ENCODE results near the gene FOXP1. TPM values are rescaled to one million over a fixed set of nuclear protein-coding genes. Genes with fewer than 3 reads are reported as not detected.

FOXP1 gene
- total RNA-seq, 1 donor from 2014 or later, result 71.3 TPM

DNA sequence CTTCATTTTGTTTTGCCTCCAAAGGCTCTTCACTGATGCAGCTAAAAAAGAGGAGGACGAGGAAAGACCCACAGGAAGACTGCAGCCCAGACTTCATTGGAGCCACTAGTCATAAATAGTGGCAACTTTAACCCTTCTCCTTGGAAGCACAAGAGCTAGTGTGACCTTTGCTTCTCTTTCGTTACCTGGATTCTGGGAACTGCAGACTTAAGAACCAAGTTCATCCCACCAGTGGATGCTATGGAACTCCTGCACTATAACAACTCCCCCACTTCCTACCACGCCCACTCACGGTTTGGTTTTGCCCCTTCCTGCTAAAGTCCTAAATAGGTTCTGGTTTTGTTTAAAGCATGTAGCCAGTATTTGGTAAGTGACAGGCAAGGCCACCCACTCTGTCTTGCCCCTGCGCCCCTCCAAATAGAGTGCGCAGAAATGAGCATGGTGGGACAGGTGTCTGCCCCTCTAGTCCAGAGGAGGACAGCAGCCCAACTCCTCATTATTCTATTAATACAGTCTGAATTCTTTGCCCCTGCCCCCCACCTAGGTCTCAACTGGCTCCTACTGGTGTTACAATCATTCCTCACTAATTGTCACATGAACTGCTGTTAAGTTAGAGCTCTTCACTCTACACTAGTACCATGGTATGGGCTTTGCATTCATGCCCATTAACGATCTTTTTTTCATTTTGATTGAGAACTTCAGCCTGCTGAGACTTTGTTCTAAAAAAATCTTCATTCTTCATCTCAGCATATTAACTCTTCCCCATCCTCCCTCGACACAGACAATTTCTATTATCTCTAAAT is 504.6 kb downstream of the FOXP1 start:
- H3K4me3 Mint-ChIP-seq (ENCODE audit: unreplicated experiment), result no peak overlapping the region

DNA sequence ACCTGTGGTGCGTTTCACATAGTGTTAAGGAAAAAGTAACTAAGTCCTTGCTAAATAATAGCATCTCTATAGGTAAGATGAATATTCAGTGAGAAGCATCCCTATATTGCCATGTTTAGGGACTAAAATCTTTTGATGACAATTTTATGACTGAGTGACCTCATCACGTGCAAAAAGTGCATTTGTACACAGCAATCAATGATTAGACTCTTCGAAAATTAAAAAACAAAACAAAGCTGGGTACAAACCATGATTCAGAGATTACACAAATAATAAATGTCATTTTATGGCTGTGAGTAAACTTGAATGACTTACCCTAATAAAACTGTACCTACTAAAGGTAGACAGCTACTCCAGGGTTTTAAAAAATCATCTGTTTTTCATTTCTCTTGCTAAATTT is 505.3 kb downstream of the FOXP1 start:
- H3K4me3 Mint-ChIP-seq (ENCODE audit: unreplicated experiment), result no peak overlapping the region
- H3K36me3 Mint-ChIP-seq (ENCODE audit: low read depth, unreplicated experiment), result peaks cover 4% of the 10 kb centered on the region
- H3K9me3 Mint-ChIP-seq (ENCODE audit: unreplicated experiment), result no peaks in the 10 kb centered on the region
- H3K27ac Mint-ChIP-seq (ENCODE audit: unreplicated experiment), result no peak overlapping the region
- H3K4me1 Mint-ChIP-seq (ENCODE audit: unreplicated experiment), result peaks cover 10% of the 10 kb centered on the region
- no peak for DNase-seq (ENCODE audit: low spot score)
- TF ChIP-seq, protein P1, sequence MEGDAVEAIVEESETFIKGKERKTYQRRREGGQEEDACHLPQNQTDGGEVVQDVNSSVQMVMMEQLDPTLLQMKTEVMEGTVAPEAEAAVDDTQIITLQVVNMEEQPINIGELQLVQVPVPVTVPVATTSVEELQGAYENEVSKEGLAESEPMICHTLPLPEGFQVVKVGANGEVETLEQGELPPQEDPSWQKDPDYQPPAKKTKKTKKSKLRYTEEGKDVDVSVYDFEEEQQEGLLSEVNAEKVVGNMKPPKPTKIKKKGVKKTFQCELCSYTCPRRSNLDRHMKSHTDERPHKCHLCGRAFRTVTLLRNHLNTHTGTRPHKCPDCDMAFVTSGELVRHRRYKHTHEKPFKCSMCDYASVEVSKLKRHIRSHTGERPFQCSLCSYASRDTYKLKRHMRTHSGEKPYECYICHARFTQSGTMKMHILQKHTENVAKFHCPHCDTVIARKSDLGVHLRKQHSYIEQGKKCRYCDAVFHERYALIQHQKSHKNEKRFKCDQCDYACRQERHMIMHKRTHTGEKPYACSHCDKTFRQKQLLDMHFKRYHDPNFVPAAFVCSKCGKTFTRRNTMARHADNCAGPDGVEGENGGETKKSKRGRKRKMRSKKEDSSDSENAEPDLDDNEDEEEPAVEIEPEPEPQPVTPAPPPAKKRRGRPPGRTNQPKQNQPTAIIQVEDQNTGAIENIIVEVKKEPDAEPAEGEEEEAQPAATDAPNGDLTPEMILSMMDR (IDR thresholded peaks at IDR 0.05; ENCODE audit: unreplicated experiment), result no peak
- H3K27me3 Mint-ChIP-seq (ENCODE audit: unreplicated experiment), result peaks cover 2% of the 10 kb centered on the region

More for the DNA sequence above, 504.6 kb downstream of the FOXP1 start:
- no peak overlapping the region for H3K27ac Mint-ChIP-seq (ENCODE audit: unreplicated experiment)
- H3K4me1 Mint-ChIP-seq (ENCODE audit: unreplicated experiment), result peaks cover 3% of the 10 kb centered on the region
- no peak for DNase-seq (ENCODE audit: low spot score)
- TF ChIP-seq, protein P1 (IDR thresholded peaks at IDR 0.05; ENCODE audit: unreplicated experiment), result no peak
- H3K27me3 Mint-ChIP-seq (ENCODE audit: unreplicated experiment), result peaks cover 1% of the 10 kb centered on the region
- H3K9me3 Mint-ChIP-seq (ENCODE audit: unreplicated experiment), result no peaks in the 10 kb centered on the region
- peaks cover under 1% of the 10 kb centered on the region for H3K36me3 Mint-ChIP-seq (ENCODE audit: low read depth, unreplicated experiment)

DNA sequence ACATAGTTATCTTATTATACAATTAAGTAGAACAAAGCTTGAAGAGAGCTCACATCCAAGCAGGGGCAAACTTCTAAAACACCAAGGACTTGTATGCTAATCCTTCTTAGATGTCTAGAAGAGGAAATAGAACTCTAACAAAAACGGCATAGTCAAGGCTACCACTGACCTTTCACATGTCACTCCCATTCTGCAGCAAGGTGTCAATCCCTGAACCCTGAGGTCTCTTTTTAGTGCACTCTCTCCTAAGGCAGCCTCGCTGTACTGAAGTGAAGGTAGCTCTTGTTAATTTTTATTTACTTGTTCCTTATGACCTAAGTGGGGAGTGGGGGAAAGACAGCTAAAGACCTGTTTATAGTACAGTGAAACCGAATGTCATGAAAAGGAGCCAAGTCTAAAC is 506.5 kb downstream of the FOXP1 start:
- H3K27ac Mint-ChIP-seq (ENCODE audit: unreplicated experiment), result no peak overlapping the region
- TF ChIP-seq, protein P1 (IDR thresholded peaks at IDR 0.05; ENCODE audit: unreplicated experiment), result no peak
- DNase-seq (ENCODE audit: low spot score), result no peak
- peaks cover 4% of the 10 kb centered on the region for H3K36me3 Mint-ChIP-seq (ENCODE audit: low read depth, unreplicated experiment)
- H3K27me3 Mint-ChIP-seq (ENCODE audit: unreplicated experiment), result peaks cover 3% of the 10 kb centered on the region
- H3K4me1 Mint-ChIP-seq (ENCODE audit: unreplicated experiment), result peaks cover 19% of the 10 kb centered on the region
- no peak overlapping the region for H3K4me3 Mint-ChIP-seq (ENCODE audit: unreplicated experiment)
- no peaks in the 10 kb centered on the region for H3K9me3 Mint-ChIP-seq (ENCODE audit: unreplicated experiment)

GRCh38 chr3:71076361-71077002 is 507.0 kb downstream of the FOXP1 start:
- no peak overlapping the region for H3K27ac Mint-ChIP-seq (ENCODE audit: unreplicated experiment)
- H3K9me3 Mint-ChIP-seq (ENCODE audit: unreplicated experiment), result no peaks in the 10 kb centered on the region
- no peak overlapping the region for H3K4me3 Mint-ChIP-seq (ENCODE audit: unreplicated experiment)
- TF ChIP-seq, protein P1 (IDR thresholded peaks at IDR 0.05; ENCODE audit: unreplicated experiment), result no peak
- peaks cover 3% of the 10 kb centered on the region for H3K27me3 Mint-ChIP-seq (ENCODE audit: unreplicated experiment)
- no peak for DNase-seq (ENCODE audit: low spot score)
- H3K4me1 Mint-ChIP-seq (ENCODE audit: unreplicated experiment), result peaks cover 19% of the 10 kb centered on the region
- H3K36me3 Mint-ChIP-seq (ENCODE audit: low read depth, unreplicated experiment), result peaks cover 4% of the 10 kb centered on the region

DNA sequence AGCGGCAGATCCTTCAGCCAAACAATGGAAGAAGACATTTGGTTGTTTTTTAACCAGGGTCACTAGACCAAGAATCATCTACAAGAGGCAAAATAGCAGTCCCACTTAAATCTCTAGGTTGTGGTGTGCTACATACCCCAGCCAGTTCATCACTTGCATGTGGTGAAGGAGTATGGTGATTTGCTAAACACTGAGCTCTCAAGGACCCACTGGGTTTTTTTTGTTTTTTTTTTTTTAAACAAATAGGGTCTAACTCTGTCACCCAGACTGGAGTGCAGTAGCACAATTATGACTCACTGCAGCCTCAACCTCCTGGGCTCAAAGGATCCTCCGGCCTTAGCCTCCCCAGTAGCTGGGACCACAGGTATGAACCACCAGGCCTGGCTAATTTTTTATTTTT is 508.0 kb downstream of the FOXP1 start:
- DNase-seq (ENCODE audit: low spot score), result no peak
- H3K9me3 Mint-ChIP-seq (ENCODE audit: unreplicated experiment), result no peaks in the 10 kb centered on the region
- peaks cover 19% of the 10 kb centered on the region for H3K4me1 Mint-ChIP-seq (ENCODE audit: unreplicated experiment)
- H3K36me3 Mint-ChIP-seq (ENCODE audit: low read depth, unreplicated experiment), result peaks cover 4% of the 10 kb centered on the region
- peaks cover 3% of the 10 kb centered on the region for H3K27me3 Mint-ChIP-seq (ENCODE audit: unreplicated experiment)
- TF ChIP-seq, protein P1 (IDR thresholded peaks at IDR 0.05; ENCODE audit: unreplicated experiment), result no peak
- H3K4me3 Mint-ChIP-seq (ENCODE audit: unreplicated experiment), result no peak overlapping the region
- H3K27ac Mint-ChIP-seq (ENCODE audit: unreplicated experiment), result no peak overlapping the region
